HEK293 (cell line): ENCODE results near the gene TNFRSF13B.

Experiments used
- CTCF ChIA-PET: fragments of 350-600 bp; formaldehyde crosslinking; extraction: SDS; loops from one replicate; lab custom pipeline; 2021; ENCODE audit warnings: antibody characterized with exemption; lab: Yijun Ruan, JAX
- POLR2A ChIA-PET: fragments of 300-600 bp; formaldehyde crosslinking; extraction: SDS; loops from one replicate; lab custom pipeline; 2020; ENCODE audit warnings: antibody characterized with exemption, inconsistent platforms; lab: Yijun Ruan, JAX
- H3K27ac ChIP-seq: fragments of 200-500 bp; sonication (Bioruptor generic); 2 replicates; pipeline ENCODE4 v1.5.1; 2014; ENCODE audit warnings: low read depth, low read length, control low read depth, inconsistent platforms; ENCODE audit errors: extremely low read depth
- H3K36me3 ChIP-seq, 2 experiments: fragments of 200-500 bp in 1 of 2; sonication (Bioruptor generic) in 1 of 2; 1 replicate in 1 of 2; 2 replicates in 1 of 2; pipeline ENCODE4 v1.5.1; 2014 to 2017; ENCODE audit warnings: inconsistent platforms in 2 of 2, low read length in 2 of 2; ENCODE audit not compliant: control insufficient read depth in 2 of 2, insufficient read depth in 1 of 2
- H3K4me1 ChIP-seq: fragments of 200-500 bp; sonication (Bioruptor generic); 2 replicates; pipeline ENCODE4 v1.5.1; 2014; ENCODE audit warnings: mild to moderate bottlenecking, low read length, inconsistent platforms; ENCODE audit not compliant: control insufficient read depth, insufficient read depth
- H3K4me3 ChIP-seq: 2 replicates; pipeline ENCODE4 v1.5.1; 2011; ENCODE audit warnings: low read depth, mild to moderate bottlenecking, control low read depth, low read length, moderate library complexity
- H3K9me3 ChIP-seq: fragments of 200-500 bp; sonication (Bioruptor generic); 2 replicates; pipeline ENCODE4 v1.5.1; 2014; ENCODE audit warnings: low read depth, low read length, inconsistent platforms; ENCODE audit not compliant: control insufficient read depth, insufficient read depth
- ELK4 ChIP-seq: IDR thresholded peaks from 2 replicates; pipeline ENCODE4 v1.6.1; 2011; ENCODE audit warnings: mild to moderate bottlenecking, low read depth, low read length, borderline replicate concordance
- MEIS1 ChIP-seq: sonication (generic); formaldehyde crosslinking; IDR thresholded peaks from 2 replicates; pipeline ENCODE4 v1.8.1; 2022; ENCODE audit warnings: missing genetic modification reagents, mild to moderate bottlenecking, borderline replicate concordance
- PBX3 ChIP-seq: sonication (generic); formaldehyde crosslinking; IDR thresholded peaks from 2 replicates; pipeline ENCODE4 v1.8.1; 2022; ENCODE audit warnings: mild to moderate bottlenecking, moderate library complexity, missing genetic modification reagents
- REST ChIP-seq: fragments of 450-650 bp; formaldehyde crosslinking; IDR thresholded peaks from 2 replicates; pipeline ENCODE4 v1.5.1; 2016; ENCODE audit warnings: missing biosample characterization, missing genetic modification characterization
- YY2 ChIP-seq: fragments of 450-650 bp; formaldehyde crosslinking; IDR thresholded peaks from 2 replicates; pipeline ENCODE4 v1.5.1; 2016; ENCODE audit warnings: missing biosample characterization, missing genetic modification characterization
- ZBTB17 ChIP-seq: fragments of 450-650 bp; formaldehyde crosslinking; IDR thresholded peaks from 2 replicates; pipeline ENCODE4 v1.5.1; 2016; ENCODE audit warnings: missing biosample characterization, missing genetic modification characterization
- ZBTB48 ChIP-seq: fragments of 450-650 bp; formaldehyde crosslinking; IDR thresholded peaks from 2 replicates; pipeline ENCODE4 v1.5.1; 2016; ENCODE audit warnings: missing biosample characterization, missing genetic modification characterization
- ZBTB49 ChIP-seq: fragments of 450-650 bp; formaldehyde crosslinking; IDR thresholded peaks from 2 replicates; pipeline ENCODE4 v1.5.1; 2016; ENCODE audit warnings: missing biosample characterization, missing genetic modification characterization, low read depth
- ZNF121 ChIP-seq: fragments of 450-650 bp; formaldehyde crosslinking; IDR thresholded peaks from 2 replicates; pipeline ENCODE4 v1.5.1; 2016; ENCODE audit warnings: missing biosample characterization, missing genetic modification characterization
- ZNF132 ChIP-seq: fragments of 450-650 bp; formaldehyde crosslinking; IDR thresholded peaks from 2 replicates; pipeline ENCODE4 v1.5.1; 2017; ENCODE audit warnings: missing biosample characterization, missing genetic modification characterization, borderline replicate concordance
- ZNF157 ChIP-seq: fragments of 450-650 bp; formaldehyde crosslinking; IDR thresholded peaks from 2 replicates; pipeline ENCODE4 v1.5.1; 2016; ENCODE audit warnings: missing biosample characterization, missing genetic modification characterization
- ZNF354C ChIP-seq: fragments of 450-650 bp; formaldehyde crosslinking; IDR thresholded peaks from 2 replicates; pipeline ENCODE4 v1.5.1; 2016; ENCODE audit warnings: missing biosample characterization, missing genetic modification characterization, low read depth, borderline replicate concordance
- ZNF426 ChIP-seq: fragments of 450-650 bp; formaldehyde crosslinking; IDR thresholded peaks from 2 replicates; pipeline ENCODE4 v1.5.1; 2017; ENCODE audit warnings: missing biosample characterization, missing genetic modification characterization, mild to moderate bottlenecking, inconsistent platforms, moderate library complexity
- ZNF530 ChIP-seq: fragments of 450-650 bp; formaldehyde crosslinking; IDR thresholded peaks from 2 replicates; pipeline ENCODE4 v1.5.1; 2016; ENCODE audit warnings: low read depth, missing biosample characterization, missing genetic modification characterization
- ZNF621 ChIP-seq: fragments of 450-650 bp; formaldehyde crosslinking; IDR thresholded peaks from 2 replicates; pipeline ENCODE4 v1.5.1; 2017; ENCODE audit warnings: missing biosample characterization, missing genetic modification characterization
- ZNF623 ChIP-seq: fragments of 450-650 bp; formaldehyde crosslinking; IDR thresholded peaks from 2 replicates; pipeline ENCODE4 v1.5.1; 2016; ENCODE audit warnings: missing biosample characterization, missing genetic modification characterization
- ZNF639 ChIP-seq: fragments of 450-650 bp; formaldehyde crosslinking; IDR thresholded peaks from 2 replicates; pipeline ENCODE4 v1.5.1; 2016; ENCODE audit warnings: missing biosample characterization, missing genetic modification characterization
- ZNF677 ChIP-seq: fragments of 450-650 bp; IDR thresholded peaks from 2 replicates; pipeline ENCODE4 v1.5.0; 2018; ENCODE audit warnings: missing biosample characterization, mild to moderate bottlenecking, missing genetic modification characterization, moderate library complexity
- ZNF747 ChIP-seq: fragments of 450-650 bp; formaldehyde crosslinking; IDR thresholded peaks from 2 replicates; pipeline ENCODE4 v1.5.1; 2016; ENCODE audit warnings: missing biosample characterization, missing genetic modification characterization
- ZNF76 ChIP-seq: fragments of 450-650 bp; formaldehyde crosslinking; IDR thresholded peaks from 2 replicates; pipeline ENCODE4; 2016; ENCODE audit warnings: low read depth, missing biosample characterization, missing genetic modification characterization, borderline replicate concordance
- ZNF791 ChIP-seq: fragments of 450-650 bp; formaldehyde crosslinking; IDR thresholded peaks from 2 replicates; pipeline ENCODE4 v1.5.1; 2016; ENCODE audit warnings: missing biosample characterization, missing genetic modification characterization
- ZSCAN18 ChIP-seq: fragments of 450-650 bp; formaldehyde crosslinking; IDR thresholded peaks from 2 replicates; pipeline ENCODE4 v1.5.1; 2016; ENCODE audit warnings: missing biosample characterization, missing genetic modification characterization
- ZSCAN23 ChIP-seq: fragments of 450-650 bp; formaldehyde crosslinking; IDR thresholded peaks from 2 replicates; pipeline ENCODE4 v1.5.1; 2016; ENCODE audit warnings: missing biosample characterization, missing genetic modification characterization

Gene TNFRSF13B

GRCh38 chr17:16932156-16932555 is 39.8 kb downstream of the TNFRSF13B start (continued):
- TF ChIP-seq ZNF677 (tag by site-specific recombination) (no peak), ZBTB48 (tag by site-specific recombination) (no peak), ZSCAN18 (tag by site-specific recombination) (no peak), REST (tag by site-specific recombination) (no peak), ZNF623 (no peak), ZNF132 (tag by site-specific recombination) (no peak), ZBTB17 (no peak), ZNF76 (no peak)
- TF ChIP-seq, all 188 proteins: peak for 0

GRCh38 chr17:16931318-16932060 is 40.4 kb downstream of the TNFRSF13B start:
- Histone ChIP-seq H3K4me1 (no peaks in the 10 kb centered on the region), H3K36me3 (no peaks in the 10 kb centered on the region), H3K9me3 (no peaks in the 10 kb centered on the region), H3K27ac (no peak overlapping the region), H3K4me3 (no peak overlapping the region)
- CTCF ChIA-PET: interaction anchor here (0.5 to 0.7 kb wide), 2 partner anchors 17 to 934 kb away, joined by 4 read pairs; no protein-coding TSS in a partner anchor
- POLR2A ChIA-PET: no interaction called here
- TF ChIP-seq ZSCAN23 (tag by site-specific recombination): no peak
- TF ChIP-seq PBX3: no peak
- no peak for TF ChIP-seq ELK4
- TF ChIP-seq ZBTB49 (tag by site-specific recombination): no peak
- TF ChIP-seq ZNF621 (tag by site-specific recombination): no peak
- TF ChIP-seq ZNF426 (tag by site-specific recombination): no peak
- no peak for TF ChIP-seq MEIS1
- no peak for TF ChIP-seq ZNF354C
- TF ChIP-seq ZNF791 (tag by site-specific recombination): no peak
- no peak for TF ChIP-seq ZNF530 (tag by site-specific recombination)
- TF ChIP-seq ZNF121 (tag by site-specific recombination): no peak
- no peak for TF ChIP-seq ZNF639 (tag by site-specific recombination)
- no peak for TF ChIP-seq YY2 (tag by site-specific recombination)
- TF ChIP-seq ZNF747 (tag by site-specific recombination): no peak
- TF ChIP-seq ZNF157: no peak
